WTC11 (cell line): ENCODE results near the gene OR11A1. TPM values are rescaled to one million over a fixed set of nuclear protein-coding genes. Genes with fewer than 3 reads are reported as not detected.

Source experiments
- ATAC-seq: fragments of 200-7000 bp; cut with Tn5 transposase; 2 replicates; pipeline ENCODE4 v1.10.0; 2021; ENCODE audit warnings: mild to moderate bottlenecking, moderate library complexity
- CTCF ChIA-PET: fragments of 300-600 bp; sonication (Branson Sonifier 250); formaldehyde crosslinking; loops from one replicate; lab custom pipeline; 2021; ENCODE audit warnings: antibody characterized with exemption; lab: Charles Lee
- POLR2A ChIA-PET: fragments of 350-600 bp; sonication (Branson Sonifier 250); formaldehyde crosslinking; loops from one replicate; lab custom pipeline; 2021; ENCODE audit warnings: antibody characterized with exemption; lab: Charles Lee
- DNase-seq: peaks from one replicate; pipeline ENCODE4 v3.0.0; 2021; ENCODE audit warnings: low spot score
- H3K27ac Mint-ChIP-seq: 2 replicates; pipeline ENCODE4 v1.8.0; 2021; ENCODE audit warnings: mixed read lengths
- H3K27me3 Mint-ChIP-seq: 2 replicates; pipeline ENCODE4 v1.8.0; 2021; ENCODE audit warnings: low read depth, mild to moderate bottlenecking, moderate library complexity, mixed read lengths
- H3K36me3 Mint-ChIP-seq: 2 replicates; pipeline ENCODE4 v1.8.0; 2021; ENCODE audit warnings: mixed read lengths
- H3K4me1 Mint-ChIP-seq: 2 replicates; pipeline ENCODE4 v1.8.0; 2022; ENCODE audit warnings: mixed read lengths
- H3K4me3 Mint-ChIP-seq: 2 replicates; pipeline ENCODE4 v1.8.0; 2021; ENCODE audit warnings: mild to moderate bottlenecking, moderate library complexity, mixed read lengths
- H3K9me3 Mint-ChIP-seq: 2 replicates; pipeline ENCODE4 v1.8.0; 2021; ENCODE audit warnings: mixed read lengths
- AR ChIP-seq: fragments of 250-450 bp; sonication (Bioruptor Pico); IDR thresholded peaks from 2 replicates; pipeline ENCODE4 v1.9.0; 2021; ENCODE audit warnings: mild to moderate bottlenecking
- E2F4 ChIP-seq: sonication (generic); formaldehyde crosslinking; IDR thresholded peaks from 2 replicates; pipeline ENCODE4 v1.8.1; 2022; ENCODE audit warnings: low read depth, mild to moderate bottlenecking, moderate library complexity, missing genetic modification reagents, borderline replicate concordance
- E2F5 ChIP-seq: sonication (generic); formaldehyde crosslinking; IDR thresholded peaks from 2 replicates; pipeline ENCODE4 v1.8.1; 2022; ENCODE audit warnings: mild to moderate bottlenecking, moderate library complexity, missing genetic modification reagents
- ERG ChIP-seq: fragments of 250-450 bp; sonication (Bioruptor Pico); IDR thresholded peaks from 2 replicates; pipeline ENCODE4 v1.8.0; 2021; ENCODE audit warnings: mild to moderate bottlenecking
- GABPB1 ChIP-seq: sonication (generic); formaldehyde crosslinking; IDR thresholded peaks from 2 replicates; pipeline ENCODE4 v1.8.1; 2023; ENCODE audit warnings: mild to moderate bottlenecking, missing genetic modification reagents
- HMGA2 ChIP-seq: fragments of 250-450 bp; sonication (Bioruptor Pico); IDR thresholded peaks from 2 replicates; pipeline ENCODE4 v1.4.0; 2021; ENCODE audit warnings: mild to moderate bottlenecking, moderate library complexity
- NR1H2 ChIP-seq: sonication (generic); formaldehyde crosslinking; IDR thresholded peaks from 2 replicates; pipeline ENCODE4 v1.9.0; 2021; ENCODE audit warnings: mild to moderate bottlenecking, moderate library complexity, missing genetic modification reagents
- STAT6 ChIP-seq: sonication (generic); formaldehyde crosslinking; conservative IDR thresholded peaks from 2 replicates; pipeline ENCODE4 v1.8.1; 2023; ENCODE audit warnings: mild to moderate bottlenecking, low read depth, missing genetic modification reagents, moderate library complexity
- USF1 ChIP-seq: sonication (generic); formaldehyde crosslinking; IDR thresholded peaks from 2 replicates; pipeline ENCODE4 v1.8.0; 2022; ENCODE audit warnings: mild to moderate bottlenecking, missing genetic modification reagents
- ZNF232 ChIP-seq: sonication (generic); formaldehyde crosslinking; IDR thresholded peaks from 2 replicates; pipeline ENCODE4 v1.8.0; 2022; ENCODE audit warnings: mild to moderate bottlenecking, missing genetic modification reagents
- ZNF317 ChIP-seq: sonication (generic); formaldehyde crosslinking; IDR thresholded peaks from 2 replicates; pipeline ENCODE4 v1.8.1; 2023; ENCODE audit warnings: low read depth, mild to moderate bottlenecking, moderate library complexity, missing genetic modification reagents, borderline replicate concordance
- ZNF396 ChIP-seq: fragments of 250-450 bp; sonication (Bioruptor Pico); IDR thresholded peaks from 2 replicates; pipeline ENCODE4 v1.8.0; 2021; ENCODE audit warnings: mild to moderate bottlenecking, moderate library complexity, borderline replicate concordance
- ZNF425 ChIP-seq: fragments of 250-450 bp; sonication (Bioruptor Pico); conservative IDR thresholded peaks from 2 replicates; pipeline ENCODE4 v1.9.0; 2021; ENCODE audit warnings: mild to moderate bottlenecking
- ZNF671 ChIP-seq: fragments of 250-450 bp; sonication (Bioruptor Pico); IDR thresholded peaks from 2 replicates; pipeline ENCODE4 v1.8.0; 2021; ENCODE audit warnings: mild to moderate bottlenecking
- total RNA-seq: library from RNA; stranded (reverse); gene quantifications from 3 replicates; pipeline ENCODE4 v1.2.3, GENCODE V29; 2021
- TF ChIP-seq, protein P1 (sequence below): fragments of 250-450 bp; sonication (Bioruptor Pico); IDR thresholded peaks from 2 replicates; pipeline ENCODE4 v1.9.0; 2021; ENCODE audit warnings: moderate library complexity, mild to moderate bottlenecking, inconsistent platforms, borderline replicate concordance
- TF ChIP-seq, protein P2 (sequence below): sonication (generic); formaldehyde crosslinking; IDR thresholded peaks from 2 replicates; pipeline ENCODE4 v1.8.0; 2023; ENCODE audit warnings: mild to moderate bottlenecking, missing genetic modification reagents

OR11A1 gene
- total RNA-seq, 1 experiment from 2014 or later, result not detected

GRCh38 chr6:29442719-29443118 is 14.2 kb downstream of the OR11A1 start:
- TF ChIP-seq ZNF396 (CRISPR knock-in tag) (no peak), USF1 (CRISPR knock-in tag) (no peak), STAT6 (CRISPR knock-in tag) (no peak), ZNF425 (CRISPR knock-in tag) (no peak), ERG (CRISPR knock-in tag) (no peak), ZNF317 (no peak), GABPB1 (no peak), NR1H2 (no peak), E2F5 (CRISPR knock-in tag) (no peak), HMGA2 (no peak)
- TF ChIP-seq, protein P1, sequence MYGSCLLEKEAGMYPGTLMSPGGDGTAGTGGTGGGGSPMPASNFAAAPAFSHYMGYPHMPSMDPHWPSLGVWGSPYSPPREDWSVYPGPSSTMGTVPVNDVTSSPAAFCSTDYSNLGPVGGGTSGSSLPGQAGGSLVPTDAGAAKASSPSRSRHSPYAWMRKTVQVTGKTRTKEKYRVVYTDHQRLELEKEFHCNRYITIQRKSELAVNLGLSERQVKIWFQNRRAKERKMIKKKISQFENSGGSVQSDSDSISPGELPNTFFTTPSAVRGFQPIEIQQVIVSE (CRISPR knock-in tag), result no peak
- Mint-ChIP-seq H3K36me3 (peaks cover 7% of the 10 kb centered on the region), H3K9me3 (peaks cover 16% of the 10 kb centered on the region), H3K27ac (no peak overlapping the region), H3K4me1 (peaks cover 18% of the 10 kb centered on the region), H3K4me3 (no peak overlapping the region), H3K27me3 (no peaks in the 10 kb centered on the region; the same call in none of the 2 replicates)
- ChIA-PET POLR2A (no interaction called here), CTCF (no interaction called here)
- DNase-seq (no peak), ATAC-seq (no peak)

DNA sequence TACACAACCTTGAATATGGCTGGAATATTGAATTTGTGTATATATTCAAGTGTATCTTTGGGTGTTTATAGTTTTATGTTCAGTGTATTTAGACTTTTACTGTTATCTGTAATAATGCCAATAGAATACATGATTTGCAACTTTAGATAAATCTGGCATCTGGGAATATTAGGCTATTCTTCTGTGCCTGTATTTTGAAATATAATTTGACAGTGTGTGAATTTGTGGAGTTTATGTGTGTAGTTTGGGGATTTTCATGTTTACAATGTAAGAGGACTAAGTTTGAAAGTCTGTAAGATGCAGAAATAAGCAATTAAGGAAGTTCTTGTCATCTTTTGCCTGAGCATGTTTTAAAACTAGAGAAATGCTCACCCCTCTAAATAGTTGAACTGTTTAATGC is 17.9 kb downstream of the OR11A1 start, which contains the start of gene OR10C1:
OR10C1 (plus strand) TSS at position 301 of the 400 bp plus-strand sequence. CDS start 710 bp downstream, outside the sequence.
- Mint-ChIP-seq H3K27me3 (no peaks in the 10 kb centered on the region; the same call in 1 of the 2 replicates), H3K9me3 (peaks cover 10% of the 10 kb centered on the region), H3K4me1 (no peaks in the 10 kb centered on the region), H3K4me3 (no peak within 1 kb of the TSS), H3K36me3 (peaks cover under 1% of the 10 kb centered on the region), H3K27ac (no peak within 1 kb of the TSS)
- DNase-seq (no peak), ATAC-seq (no peak)
- TF ChIP-seq AR (CRISPR knock-in tag), result no peak
- TF ChIP-seq ZNF671 (CRISPR knock-in tag), result no peak
- no peak for TF ChIP-seq NR1H2
- TF ChIP-seq ZNF232, result no peak
- TF ChIP-seq, protein P2, sequence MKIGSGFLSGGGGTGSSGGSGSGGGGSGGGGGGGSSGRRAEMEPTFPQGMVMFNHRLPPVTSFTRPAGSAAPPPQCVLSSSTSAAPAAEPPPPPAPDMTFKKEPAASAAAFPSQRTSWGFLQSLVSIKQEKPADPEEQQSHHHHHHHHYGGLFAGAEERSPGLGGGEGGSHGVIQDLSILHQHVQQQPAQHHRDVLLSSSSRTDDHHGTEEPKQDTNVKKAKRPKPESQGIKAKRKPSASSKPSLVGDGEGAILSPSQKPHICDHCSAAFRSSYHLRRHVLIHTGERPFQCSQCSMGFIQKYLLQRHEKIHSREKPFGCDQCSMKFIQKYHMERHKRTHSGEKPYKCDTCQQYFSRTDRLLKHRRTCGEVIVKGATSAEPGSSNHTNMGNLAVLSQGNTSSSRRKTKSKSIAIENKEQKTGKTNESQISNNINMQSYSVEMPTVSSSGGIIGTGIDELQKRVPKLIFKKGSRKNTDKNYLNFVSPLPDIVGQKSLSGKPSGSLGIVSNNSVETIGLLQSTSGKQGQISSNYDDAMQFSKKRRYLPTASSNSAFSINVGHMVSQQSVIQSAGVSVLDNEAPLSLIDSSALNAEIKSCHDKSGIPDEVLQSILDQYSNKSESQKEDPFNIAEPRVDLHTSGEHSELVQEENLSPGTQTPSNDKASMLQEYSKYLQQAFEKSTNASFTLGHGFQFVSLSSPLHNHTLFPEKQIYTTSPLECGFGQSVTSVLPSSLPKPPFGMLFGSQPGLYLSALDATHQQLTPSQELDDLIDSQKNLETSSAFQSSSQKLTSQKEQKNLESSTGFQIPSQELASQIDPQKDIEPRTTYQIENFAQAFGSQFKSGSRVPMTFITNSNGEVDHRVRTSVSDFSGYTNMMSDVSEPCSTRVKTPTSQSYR (CRISPR knock-in tag), result no peak
- no peak for TF ChIP-seq E2F4
- no peak for TF ChIP-seq ZNF425 (CRISPR knock-in tag)
- TF ChIP-seq HMGA2, result no peak
- POLR2A ChIA-PET, result no interaction called here
- CTCF ChIA-PET, result no interaction called here
